ENCODE data around the gene AHCYL1.

The AHCYL1 gene

GRCh38 chr1:110063781-110064180 lies 79.2 kb downstream of the AHCYL1 start:
- no peak for DNase-seq (ENCODE audit: low spot score)

- DNase-seq (ENCODE audit: low spot score): no peak
These were observed 80.2 kb downstream of the AHCYL1 start for GRCh38 chr1:110064576-110065337.

- DNase-seq (ENCODE audit: low spot score): no peak
These were observed 81.3 kb downstream of the AHCYL1 start for GRCh38 chr1:110065841-110066240.

GRCh38 chr1:110067479-110067892 lies 82.9 kb downstream of the AHCYL1 start:
- no peak for DNase-seq (ENCODE audit: low spot score)

GRCh38 chr1:110067893-110068645 lies 83.5 kb downstream of the AHCYL1 start:
- no peak for DNase-seq (ENCODE audit: low spot score)

- no peak for DNase-seq (ENCODE audit: low spot score)
These were observed 84.3 kb downstream of the AHCYL1 start for GRCh38 chr1:110068646-110069403.

- no peak for DNase-seq (ENCODE audit: low spot score)
These were observed 85.1 kb downstream of the AHCYL1 start for GRCh38 chr1:110069404-110070281.

- no peak for DNase-seq (ENCODE audit: low spot score)
These were observed 85.7 kb downstream of the AHCYL1 start for GRCh38 chr1:110070282-110070669.

- DNase-seq (ENCODE audit: low spot score): no peak
These were observed 86.2 kb downstream of the AHCYL1 start, which contains the start of gene ALX3 for GRCh38 chr1:110070671-110071242. Gene ALX3, minus strand, starts transcription at chr1:110070672. Its CDS starts 60 bp downstream, at chr1:110070612.
